DMS114 treated with DMSO at 0.1 percent for 48 hours (cell line): ENCODE results near the gene COLEC11.
"Not testable (repeated sequence)": the region's sequence is repeated elsewhere in the genome, so short reads cannot be mapped to it uniquely, and the experiment has no call there.

ENCODE experiments used
- DNase-seq: peaks from one replicate; lab custom pipeline; 2025; ENCODE audit not compliant: unreplicated experiment; lab: John Stamatoyannopoulos, UW

COLEC11 gene

GRCh38 chr2:3604991-3605961 is 10.4 kb downstream of the COLEC11 start:
- DNase-seq = no peak

- DNase-seq = no peak
Measured at GRCh38 chr2:3606028-3606369, 11.1 kb downstream of the COLEC11 start.

DNA sequence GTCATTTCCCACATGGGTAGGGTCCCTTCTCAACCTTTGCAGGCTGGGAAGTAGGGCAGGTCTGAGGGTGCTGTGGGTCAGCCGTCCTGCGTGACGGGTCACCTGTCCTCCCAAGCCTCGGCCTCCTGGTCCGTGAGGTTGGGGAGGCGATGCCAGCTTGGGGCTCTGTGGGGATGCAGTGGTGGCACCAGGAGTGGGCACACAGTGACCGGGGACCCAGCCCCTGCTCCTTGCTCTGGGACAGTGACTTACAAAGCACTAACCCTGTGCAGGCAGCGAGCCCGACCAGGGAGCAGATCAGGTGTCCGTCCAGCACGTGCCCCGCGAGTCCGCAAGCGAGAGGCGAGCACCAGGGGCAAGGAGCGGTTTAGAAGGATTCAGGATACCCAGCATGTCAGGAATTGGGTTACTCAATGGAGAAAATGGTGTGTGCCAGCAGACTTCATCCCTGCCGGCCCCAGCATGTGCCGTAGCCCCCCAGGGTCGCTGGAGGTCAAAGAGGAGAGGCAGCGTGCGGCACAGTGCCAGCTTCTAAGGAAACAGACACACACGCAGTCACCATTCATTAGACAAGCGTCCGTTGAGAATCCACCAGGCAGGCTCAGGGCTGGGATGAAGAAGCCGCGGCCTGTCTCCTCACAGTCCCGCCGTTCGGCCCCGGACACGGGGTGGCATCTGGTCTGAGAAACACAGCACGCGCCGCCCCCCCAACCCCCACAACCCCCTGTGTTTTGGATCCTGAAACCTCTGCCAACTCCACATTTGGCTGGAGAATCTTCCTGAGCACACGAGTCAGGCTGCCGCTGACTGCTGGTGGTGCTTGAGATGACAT is 11.7 kb downstream of the COLEC11 start:
- no peak for DNase-seq

DNA sequence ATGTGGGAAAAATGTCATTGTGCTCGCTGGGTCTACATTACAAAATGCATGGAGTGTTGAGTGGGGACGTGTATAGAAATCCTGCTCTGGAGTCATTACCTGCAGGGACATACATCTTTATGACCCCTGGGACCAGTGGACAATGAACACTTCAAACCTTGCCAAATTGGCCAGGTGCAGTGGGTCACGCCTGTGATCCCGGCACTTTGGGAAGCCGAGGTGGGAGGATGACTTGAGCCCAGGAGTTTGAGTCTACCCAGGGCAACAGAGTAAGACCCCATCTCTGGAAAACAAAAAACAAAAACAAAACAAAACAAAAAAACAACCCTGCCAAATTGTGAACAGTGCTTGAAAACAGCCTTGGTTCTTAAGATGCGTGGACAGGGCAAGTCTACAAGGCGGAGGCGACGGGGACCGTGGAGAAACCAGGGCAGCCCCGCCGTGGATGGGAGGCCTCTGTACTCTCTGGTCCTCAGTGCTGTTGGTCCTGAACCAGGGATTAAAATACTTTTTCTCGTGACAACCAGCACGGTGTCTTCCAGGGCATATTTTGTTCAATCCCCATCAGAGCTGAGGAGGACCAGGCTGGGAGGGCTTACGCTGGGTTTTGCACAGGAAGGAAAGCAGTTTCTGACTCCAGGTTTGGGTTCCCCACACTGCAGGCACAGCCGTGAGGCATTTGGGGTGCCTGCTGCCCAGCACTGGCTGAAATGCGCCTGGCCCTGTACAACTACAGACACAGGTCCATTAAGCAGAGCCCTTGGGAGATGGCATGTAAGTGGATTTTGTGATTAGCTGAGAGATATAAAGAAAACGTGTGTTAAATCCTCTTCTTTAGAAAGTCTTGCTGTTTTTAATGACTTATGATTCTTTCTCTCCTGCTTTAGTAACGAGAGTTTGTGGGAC is 13.7 kb downstream of the COLEC11 start:
- no peak for DNase-seq

- not testable (repeated sequence) for DNase-seq
Measured at GRCh38 chr2:3609279-3609673, 14.4 kb downstream of the COLEC11 start.

- no peak for DNase-seq
Measured at GRCh38 chr2:3610415-3610814, 15.5 kb downstream of the COLEC11 start.

- DNase-seq = no peak
Measured at GRCh38 chr2:3610881-3611505, 16.1 kb downstream of the COLEC11 start.

DNA sequence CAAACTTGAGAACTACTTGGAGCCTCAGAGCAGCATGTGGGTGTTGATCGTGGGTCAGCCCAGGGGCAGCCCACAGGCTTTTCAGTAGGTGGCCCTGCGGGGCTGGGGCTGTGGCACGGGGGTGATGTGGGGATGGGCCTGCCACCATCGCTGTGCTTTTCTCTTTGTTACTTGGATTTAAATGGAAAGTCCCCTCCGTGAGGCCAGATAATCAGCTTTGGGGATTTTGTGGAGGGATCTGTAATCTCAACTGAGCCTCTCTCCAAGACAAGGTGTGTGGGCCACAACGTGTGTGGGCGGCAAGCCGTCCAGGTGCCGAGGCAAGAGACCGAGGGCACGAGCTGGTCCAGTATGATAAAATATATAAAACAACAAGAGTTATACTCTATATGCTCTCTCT is 16.7 kb downstream of the COLEC11 start:
- DNase-seq = no peak

- DNase-seq = no peak
Measured at GRCh38 chr2:3612639-3613523, 18.0 kb downstream of the COLEC11 start.

- no peak for DNase-seq
Measured at GRCh38 chr2:3613524-3613905, 18.6 kb downstream of the COLEC11 start.

- not testable (repeated sequence) for DNase-seq
Measured at GRCh38 chr2:3614743-3615142, 19.8 kb downstream of the COLEC11 start.

GRCh38 chr2:3615541-3616200 is 20.8 kb downstream of the COLEC11 start:
- DNase-seq = not testable (repeated sequence)

DNA sequence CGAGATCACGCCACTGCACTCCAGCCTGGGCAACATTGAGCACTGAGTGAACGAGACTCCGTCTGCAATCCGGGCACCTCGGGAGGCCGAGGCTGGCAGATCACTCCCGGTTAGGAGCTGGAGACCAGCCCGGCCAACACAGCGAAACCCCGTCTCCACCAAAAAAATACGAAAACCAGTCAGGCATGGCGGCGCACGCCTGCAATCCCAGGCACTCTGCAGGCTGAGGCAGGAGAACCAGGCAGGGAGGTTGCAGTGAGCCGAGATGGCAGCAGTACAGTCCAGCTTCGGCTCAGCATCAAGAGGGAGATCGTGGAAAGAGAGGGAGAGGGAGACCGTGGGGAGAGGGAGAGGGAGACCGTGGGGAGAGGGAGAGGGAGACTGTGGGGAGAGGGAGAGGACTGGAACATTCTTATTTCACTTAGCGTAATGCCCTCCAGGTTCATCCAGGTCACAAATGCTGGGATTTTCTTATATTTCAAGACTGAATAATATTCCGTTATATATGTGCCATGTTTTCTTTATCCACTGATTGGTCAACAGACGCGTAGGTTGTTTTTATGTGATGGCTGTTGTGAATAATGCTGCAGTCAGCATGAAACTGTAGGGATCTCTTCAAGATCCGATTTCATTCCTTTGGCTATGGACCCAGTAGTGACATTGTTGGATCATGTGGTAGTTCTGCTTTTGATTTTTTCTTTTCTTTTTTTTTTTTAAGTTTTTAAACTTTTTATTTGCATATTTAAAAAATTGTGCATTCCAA is 21.7 kb downstream of the COLEC11 start:
- DNase-seq = not testable (repeated sequence)

DNA sequence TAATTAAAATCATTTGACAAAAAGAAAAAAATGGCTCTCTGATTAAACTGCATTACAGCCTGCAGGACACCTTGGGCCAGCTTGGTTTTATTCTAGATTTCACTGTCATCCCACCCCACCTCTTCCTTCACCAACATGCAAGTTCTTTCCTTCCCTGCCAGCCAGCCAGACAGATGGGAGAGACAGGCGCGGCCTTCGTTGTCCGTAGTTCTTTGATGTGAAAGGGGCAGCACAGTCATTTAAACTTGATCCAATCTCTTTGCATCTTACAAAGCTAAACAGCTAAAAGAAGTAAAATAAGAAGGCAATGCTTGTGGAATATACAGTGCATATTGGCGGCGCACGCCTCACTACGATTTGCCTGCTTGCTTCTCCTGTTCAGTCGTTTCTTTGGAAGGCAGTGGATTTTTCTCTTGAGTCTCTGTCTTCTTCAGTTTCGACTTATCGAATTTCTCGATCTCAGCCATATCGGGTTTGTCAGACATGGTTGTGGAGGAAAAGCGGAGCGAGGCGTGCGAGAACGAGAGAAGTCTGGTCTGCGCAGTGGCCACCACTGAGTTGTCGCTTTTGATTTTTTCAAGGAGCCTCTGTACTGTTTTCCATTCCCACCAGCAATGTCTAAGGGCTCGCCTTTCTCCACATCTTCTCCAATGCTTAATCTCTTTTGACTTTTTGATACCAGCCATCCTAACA is 22.4 kb downstream of the COLEC11 start:
- DNase-seq = no peak

GRCh38 chr2:3618367-3618766 is 23.5 kb downstream of the COLEC11 start:
- no peak for DNase-seq

- no peak for DNase-seq
Measured at GRCh38 chr2:3619033-3619432, 24.1 kb downstream of the COLEC11 start.

GRCh38 chr2:3619661-3620060 is 24.7 kb downstream of the COLEC11 start:
- not testable (repeated sequence) for DNase-seq

- DNase-seq = no peak
Measured at GRCh38 chr2:3620834-3621233, 25.9 kb downstream of the COLEC11 start.
